HCT116 (cell line): ENCODE measurements around the gene PCAT6. TPM values are rescaled to one million over a fixed set of nuclear protein-coding genes. Genes with fewer than 3 reads are reported as not detected.

Experiments used
- ATAC-seq: fragments of 200-7000 bp; cut with Tn5 transposase; 2 replicates; pipeline ENCODE4 v1.9.1; 2020; ENCODE audit warnings: mild to moderate bottlenecking, moderate library complexity
- BruUV-seq: library from RNA; stranded (reverse); fragments of 400-500 nt; replicated peaks from 2 replicates; lab custom pipeline; 2021; lab: Mats Ljungman, UMichigan
- CTCF ChIA-PET: fragments of 300-600 bp; sonication (Branson Sonifier 250); formaldehyde crosslinking; loops from one replicate; lab custom pipeline; 2021; ENCODE audit warnings: antibody characterized with exemption; lab: Charles Lee
- POLR2A ChIA-PET: fragments of 300-600, 350-600 bp; sonication (Branson Sonifier 250); formaldehyde crosslinking; loops from one replicate; lab custom pipeline; 2021; ENCODE audit warnings: antibody characterized with exemption; lab: Charles Lee
- RAD21 ChIA-PET, 2 experiments: fragments of 300-600 bp; sonication (Branson Sonifier 250); formaldehyde crosslinking; loops; one replicate each; lab custom pipeline; 2023; ENCODE audit warnings: low total read pairs in 2 of 2; ENCODE audit not compliant: uncharacterized antibody in 2 of 2, unreplicated experiment in 2 of 2, low non-redundant PET in 1 of 2; lab: Charles Lee
- DNase-seq: peaks from one replicate; pipeline ENCODE4 v3.0.0-alpha.2; 2010; ENCODE audit warnings: low read depth, low spot score
- H2AFZ ChIP-seq: fragments of 200-600 bp; shearing (Covaris generic), sonication (generic); 2 replicates; pipeline ENCODE4 v1.6.1; 2017; ENCODE audit warnings: low read depth, mixed run types, mixed read lengths, antibody characterized with exemption, low read length; ENCODE audit not compliant: poor library complexity, severe bottlenecking
- H3K27ac ChIP-seq: 2 replicates; pipeline ENCODE4 v1.5.1; 2012; ENCODE audit warnings: low read depth, low read length
- H3K27me3 ChIP-seq: fragments of 200-600 bp; sonication (generic); 2 replicates; pipeline ENCODE4 v1.6.1; 2016; ENCODE audit warnings: mixed run types, low read length, mixed read lengths; ENCODE audit not compliant: insufficient read depth
- H3K36me3 ChIP-seq, 2 experiments: fragments of 200-500 bp in 1 of 2; fragments of 200-600 bp in 1 of 2; sonication (Bioruptor generic) in 1 of 2; sonication (generic) in 1 of 2; 2 replicates each; pipeline versions ENCODE4 v1.5.1 to v1.6.1; 2014 to 2016; ENCODE audit warnings: low read length in 2 of 2, inconsistent platforms in 1 of 2, mixed read lengths in 1 of 2, mixed run types in 1 of 2; ENCODE audit not compliant: insufficient read depth in 2 of 2, control insufficient read depth in 1 of 2
- H3K4me1 ChIP-seq, 2 experiments: fragments of 200-600 bp in 1 of 2; sonication (generic) in 1 of 2; 2 replicates each; pipeline versions ENCODE4 v1.5.1 to v1.6.1; 2012 to 2017; ENCODE audit warnings: low read length in 2 of 2, inconsistent platforms in 1 of 2, mild to moderate bottlenecking in 1 of 2, mixed read lengths in 1 of 2, mixed run types in 1 of 2, moderate library complexity in 1 of 2; ENCODE audit not compliant: insufficient read depth in 2 of 2, control insufficient read depth in 1 of 2
- H3K4me2 ChIP-seq: fragments of 200-600 bp; sonication (generic); 2 replicates; pipeline ENCODE4 v1.6.1; 2017; ENCODE audit warnings: mixed run types, low read length, mixed read lengths
- H3K4me3 ChIP-seq, 2 experiments: fragments of 200-600 bp in 1 of 2; sonication (generic) in 1 of 2; replicated peaks in 1 of 2; 2 replicates each; pipeline ENCODE4 v1.5.1; 2011 to 2016; ENCODE audit warnings: low read length in 2 of 2, control low read depth in 1 of 2, low read depth in 1 of 2, mild to moderate bottlenecking in 1 of 2, mixed read lengths in 1 of 2, mixed run types in 1 of 2
- H3K79me2 ChIP-seq: fragments of 200-600 bp; sonication (generic); 2 replicates; pipeline ENCODE4 v1.6.1; 2017; ENCODE audit warnings: mild to moderate bottlenecking, mixed run types, low read length, moderate library complexity, mixed read lengths; ENCODE audit not compliant: insufficient read depth
- H3K9ac ChIP-seq: fragments of 200-600 bp; sonication (generic); 2 replicates; pipeline ENCODE4 v1.6.1; 2016; ENCODE audit warnings: low read length, mixed read lengths
- H3K9me2 ChIP-seq: fragments of 200-600 bp; sonication (generic), shearing (Covaris generic); 2 replicates; pipeline ENCODE4 v1.6.1; 2017; ENCODE audit warnings: mixed run types, mild to moderate bottlenecking, moderate library complexity; ENCODE audit not compliant: insufficient read depth
- H3K9me3 ChIP-seq, 2 experiments: fragments of 200-500 bp in 1 of 2; fragments of 200-600 bp in 1 of 2; sonication (Bioruptor generic) in 1 of 2; sonication (generic) in 1 of 2; 2 replicates each; pipeline ENCODE4 v1.6.1; 2014 to 2017; ENCODE audit warnings: low read length in 2 of 2, mixed read lengths in 2 of 2, inconsistent platforms in 1 of 2, low read depth in 1 of 2, mild to moderate bottlenecking in 1 of 2, mixed run types in 1 of 2, moderate library complexity in 1 of 2; ENCODE audit not compliant: control insufficient read depth in 1 of 2, insufficient read depth in 1 of 2
- H4K20me1 ChIP-seq: fragments of 200-600 bp; sonication (generic), shearing (Covaris generic); 2 replicates; pipeline ENCODE4 v1.6.1; 2017; ENCODE audit warnings: mixed run types, mild to moderate bottlenecking, moderate library complexity; ENCODE audit not compliant: insufficient read depth
- ATF3 ChIP-seq: IDR thresholded peaks from 2 replicates; pipeline ENCODE4 v1.6.1; 2012
- CBX3 ChIP-seq: IDR thresholded peaks from 2 replicates; pipeline ENCODE4 v1.6.1; 2012; ENCODE audit warnings: low read depth
- ELF1 ChIP-seq: IDR thresholded peaks from 2 replicates; pipeline ENCODE4 v1.6.1; 2012; ENCODE audit warnings: low read depth, borderline replicate concordance
- EZH2 ChIP-seq: fragments of 200-600 bp; sonication (generic); IDR thresholded peaks from 2 replicates; pipeline ENCODE4 v1.6.1; 2017; ENCODE audit warnings: antibody characterized with exemption, mixed run types
- EZH2phosphoT487 ChIP-seq: fragments of 200-600 bp; IDR thresholded peaks from 2 replicates; pipeline ENCODE4 v1.6.1; 2018; ENCODE audit warnings: antibody characterized with exemption, borderline replicate concordance
- FOSL1 ChIP-seq: IDR thresholded peaks from 2 replicates; pipeline ENCODE4 v1.6.1; 2012; ENCODE audit warnings: low read depth
- JUND ChIP-seq: IDR thresholded peaks from 2 replicates; pipeline ENCODE4 v1.6.1; 2012
- POLR2A ChIP-seq: IDR thresholded peaks from 2 replicates; pipeline ENCODE4 v1.7.0; 2011; ENCODE audit warnings: borderline replicate concordance; ENCODE audit not compliant: insufficient read depth, insufficient read length; ENCODE audit errors: extremely low read depth
- POLR2AphosphoS5 ChIP-seq: IDR thresholded peaks from 2 replicates; pipeline ENCODE4 v1.6.1; 2011; ENCODE audit warnings: mild to moderate bottlenecking, low read depth, low read length, moderate library complexity
- RAD21 ChIP-seq: IDR thresholded peaks from 2 replicates; pipeline ENCODE4 v1.6.1; 2012; ENCODE audit warnings: low read depth, mild to moderate bottlenecking
- REST ChIP-seq: IDR thresholded peaks from 2 replicates; pipeline ENCODE4 v1.6.1; 2012; ENCODE audit warnings: low read depth
- SIN3A ChIP-seq: IDR thresholded peaks from 2 replicates; pipeline ENCODE4 v1.6.1; 2012; ENCODE audit warnings: low read depth
- SP1 ChIP-seq: IDR thresholded peaks from 2 replicates; pipeline ENCODE4 v1.6.1; 2012; ENCODE audit warnings: low read depth
- SRF ChIP-seq: IDR thresholded peaks from 2 replicates; pipeline ENCODE4 v1.6.1; 2012; ENCODE audit warnings: low read depth
- YY1 ChIP-seq: IDR thresholded peaks from 2 replicates; pipeline ENCODE4 v1.6.1; 2011; ENCODE audit warnings: low read length, low read depth, moderate library complexity, mild to moderate bottlenecking; ENCODE audit not compliant: insufficient replicate concordance; ENCODE audit errors: extremely low read depth
- ZFX ChIP-seq: fragments of 450-650 bp; IDR thresholded peaks from 2 replicates; pipeline ENCODE4 v1.6.1; 2017
- ZNF274 ChIP-seq: fragments of 200-500 bp; sonication (Bioruptor generic); IDR thresholded peaks from 2 replicates; pipeline ENCODE4 v1.6.1; 2014; ENCODE audit warnings: mild to moderate bottlenecking, low read depth, low read length, inconsistent platforms
- intact Hi-C: fragments of 100-400 bp; cut with micrococcal nuclease; formaldehyde crosslinking; loops from 2 replicates; pipeline ENCODE4 v1.10.0; 2022
- total RNA-seq: library from RNA; stranded (reverse); gene quantifications from one replicate; pipeline ENCODE4 v1.2.1, GENCODE V29; 2021; ENCODE audit not compliant: unreplicated experiment
- TF ChIP-seq, protein P1 (sequence below): IDR thresholded peaks from 2 replicates; pipeline ENCODE4 v1.6.1; 2012

PCAT6 gene
- total RNA-seq, 1 experiment from 2014 or later, result 1.9 TPM

DNA sequence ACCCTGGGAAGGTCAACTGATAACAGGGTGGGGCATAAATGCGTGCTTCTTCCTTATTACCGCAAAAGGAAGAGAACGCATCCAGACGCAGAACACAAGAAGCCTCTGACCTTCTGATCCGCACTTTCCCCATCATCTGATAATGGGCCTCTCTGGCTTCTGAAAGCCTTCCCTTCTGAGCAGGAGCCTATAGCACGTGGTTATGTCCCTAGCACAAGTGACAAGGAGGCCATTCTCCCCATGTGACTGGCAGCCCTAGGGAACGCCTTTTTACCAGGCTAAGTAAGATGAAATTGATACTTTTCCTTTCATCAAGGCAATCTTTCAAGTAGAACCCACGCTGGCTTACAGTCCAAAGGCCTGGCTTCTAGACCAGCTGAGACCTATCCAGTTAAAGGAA is 44.0 kb downstream of the PCAT6 start:
- Histone ChIP-seq H3K27ac (no peak overlapping the region), H3K27me3 (no peaks in the 10 kb centered on the region), H3K36me3 (no peaks in the 10 kb centered on the region), H2AFZ (no peak overlapping the region), H3K9me2 (no peaks in the 10 kb centered on the region), H3K9ac (no peak overlapping the region), H4K20me1 (no peaks in the 10 kb centered on the region), H3K9me3 (no peaks in the 10 kb centered on the region), H3K4me2 (no peak overlapping the region), H3K4me3 (no peak overlapping the region), H3K4me1 (peaks cover 0 to 4% of the 10 kb centered on the region in 2 experiments; a peak in 2 of 4 replicates), H3K79me2 (no peaks in the 10 kb centered on the region)
- BruUV-seq, result no TSS peak
- CTCF ChIA-PET, result no interaction called here
- RAD21 ChIA-PET, result no interaction called here
- no peak for DNase-seq
- ATAC-seq, result no peak
- POLR2A ChIA-PET, result no interaction called here
- TF ChIP-seq POLR2AphosphoS5 (no peak), CBX3 (no peak)
- TF ChIP-seq, protein P1, sequence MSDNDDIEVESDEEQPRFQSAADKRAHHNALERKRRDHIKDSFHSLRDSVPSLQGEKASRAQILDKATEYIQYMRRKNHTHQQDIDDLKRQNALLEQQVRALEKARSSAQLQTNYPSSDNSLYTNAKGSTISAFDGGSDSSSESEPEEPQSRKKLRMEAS, result no peak
- intact Hi-C loops, result loop anchor here (5.0 kb wide), 3 partner anchors 42 to 533 kb away; partner anchors contain the start of gene PCAT6

DNA sequence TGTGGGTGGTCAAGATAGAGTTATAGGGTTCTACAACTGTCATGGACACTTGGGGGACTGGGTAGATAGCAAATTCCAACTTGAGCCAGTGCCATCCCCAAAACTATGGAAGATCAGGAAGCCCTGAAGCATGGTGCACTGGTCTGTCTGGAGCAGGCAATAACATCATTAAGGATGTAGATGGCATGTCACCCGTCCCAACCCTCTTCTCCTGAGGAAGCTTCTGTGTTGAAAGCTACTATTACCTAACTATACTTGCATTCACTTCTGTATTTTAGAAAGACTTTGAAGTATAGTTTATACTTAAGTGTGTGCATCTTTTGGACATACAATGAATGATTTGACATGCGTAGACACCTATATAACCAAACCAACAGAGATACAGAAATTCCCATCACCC is 45.3 kb downstream of the PCAT6 start:
- ChIA-PET CTCF (no interaction called here), RAD21 (no interaction called here)
- no TSS peak for BruUV-seq
- no peak for TF ChIP-seq ZFX
- TF ChIP-seq FOSL1, result no peak
- no peak for TF ChIP-seq ZNF274
- TF ChIP-seq SIN3A, result no peak
- no peak for TF ChIP-seq POLR2A
- no peak for TF ChIP-seq SRF
- TF ChIP-seq CBX3, result no peak
- no peak for TF ChIP-seq EZH2phosphoT487
- TF ChIP-seq REST, result no peak
- no peak for TF ChIP-seq YY1
- no peak for TF ChIP-seq JUND
- TF ChIP-seq ELF1, result no peak
- no peak for TF ChIP-seq RAD21
- TF ChIP-seq POLR2AphosphoS5, result no peak
- TF ChIP-seq, protein P1, result no peak
- no peak for TF ChIP-seq SP1
- TF ChIP-seq EZH2, result no peak
- TF ChIP-seq ATF3, result no peak

More for the DNA sequence above, 45.3 kb downstream of the PCAT6 start:
- intact Hi-C loops, result loop anchor here (5.0 kb wide), 1 partner anchor 531 kb away; no protein-coding TSS in a partner anchor
- ATAC-seq (no peak), DNase-seq (no peak)
- Histone ChIP-seq H3K4me2 (no peak overlapping the region), H2AFZ (no peak overlapping the region), H3K4me3 (no peak overlapping the region), H3K79me2 (no peaks in the 10 kb centered on the region), H3K27me3 (no peaks in the 10 kb centered on the region), H3K27ac (no peak overlapping the region), H3K4me1 (peaks cover 3 to 11% of the 10 kb centered on the region in 2 experiments; a peak in 2 of 4 replicates), H3K9ac (no peak overlapping the region), H3K9me3 (no peaks in the 10 kb centered on the region), H4K20me1 (no peaks in the 10 kb centered on the region), H3K9me2 (no peaks in the 10 kb centered on the region), H3K36me3 (no peaks in the 10 kb centered on the region)
- POLR2A ChIA-PET, result no interaction called here
